ENCODE data around the gene GALR2.

DNA sequence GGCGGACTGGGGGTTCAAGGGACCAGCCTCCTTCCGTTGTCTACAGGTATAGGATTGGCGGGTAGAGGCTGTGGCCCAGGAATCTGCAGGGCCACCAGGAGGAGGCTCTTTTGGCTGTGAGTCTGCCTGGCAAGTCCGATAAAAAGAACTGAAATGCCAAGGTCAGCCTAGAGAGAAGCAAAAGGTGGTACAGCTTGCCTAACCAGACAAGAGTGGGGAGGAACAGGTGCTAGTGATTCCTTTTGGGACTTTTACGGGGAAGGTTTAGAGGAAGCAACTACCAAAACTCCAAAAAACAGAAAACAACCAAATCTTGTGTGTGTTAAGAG is 41.8 kb upstream of the GALR2 start:
- no peak for TF ChIP-seq POLR2A (IDR thresholded peaks at IDR 0.05; ENCODE audit: low read length)
- TF ChIP-seq GATA1 (IDR thresholded peaks at IDR 0.05; ENCODE audit: low read depth, low read length): no peak

All from erythroblast (primary cell).